NCI-H146 treated with DMSO at 0.1 percent for 48 hours (cell line): Measurements from ENCODE around the gene DLGAP1.

ENCODE experiments used
- DNase-seq: peaks from one replicate; lab custom pipeline; 2025; ENCODE audit not compliant: unreplicated experiment; lab: John Stamatoyannopoulos, UW

Gene DLGAP1

DNA sequence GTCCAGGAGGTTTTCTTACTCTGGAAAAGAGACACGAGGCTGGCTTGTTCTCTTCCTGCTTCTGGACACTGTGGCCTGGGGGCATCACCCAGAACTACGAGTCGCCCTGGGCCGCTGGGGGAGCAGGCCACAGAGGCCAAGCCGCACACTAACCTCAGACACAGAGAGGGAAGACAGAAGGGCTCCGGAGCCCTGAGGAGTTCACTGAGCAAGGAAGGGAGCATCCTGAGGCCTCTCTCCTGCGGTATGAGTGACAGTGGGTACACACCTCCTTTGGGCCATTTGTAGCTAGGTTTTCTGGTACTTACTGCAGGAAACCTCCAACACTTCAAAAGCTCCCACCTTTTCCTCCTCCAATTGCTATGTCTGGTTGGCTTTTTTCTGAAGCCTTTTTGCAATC is 494.1 kb downstream of the DLGAP1 start:
- no peak for DNase-seq

GRCh38 chr18:3960142-3960541 is 495.0 kb downstream of the DLGAP1 start:
- no peak for DNase-seq

DNA sequence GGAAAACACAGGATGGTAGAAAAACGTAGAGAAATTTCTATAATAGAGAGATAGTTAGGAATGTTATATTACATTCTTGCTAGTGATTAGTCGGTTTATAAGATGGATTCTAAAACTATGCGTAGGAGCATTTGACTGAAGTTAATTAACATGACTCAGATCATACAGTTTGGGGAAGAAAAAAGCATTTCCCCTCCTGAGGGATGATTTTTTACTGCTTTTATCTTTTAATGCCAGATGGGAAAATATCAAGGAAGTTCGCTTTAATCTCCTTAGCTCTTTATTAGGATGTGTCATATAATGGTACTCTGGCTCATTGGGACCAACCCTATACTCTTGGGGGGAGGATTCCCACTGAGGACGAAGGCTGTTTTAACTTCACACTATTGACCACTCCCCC is 503.1 kb downstream of the DLGAP1 start:
- DNase-seq = no peak

DNA sequence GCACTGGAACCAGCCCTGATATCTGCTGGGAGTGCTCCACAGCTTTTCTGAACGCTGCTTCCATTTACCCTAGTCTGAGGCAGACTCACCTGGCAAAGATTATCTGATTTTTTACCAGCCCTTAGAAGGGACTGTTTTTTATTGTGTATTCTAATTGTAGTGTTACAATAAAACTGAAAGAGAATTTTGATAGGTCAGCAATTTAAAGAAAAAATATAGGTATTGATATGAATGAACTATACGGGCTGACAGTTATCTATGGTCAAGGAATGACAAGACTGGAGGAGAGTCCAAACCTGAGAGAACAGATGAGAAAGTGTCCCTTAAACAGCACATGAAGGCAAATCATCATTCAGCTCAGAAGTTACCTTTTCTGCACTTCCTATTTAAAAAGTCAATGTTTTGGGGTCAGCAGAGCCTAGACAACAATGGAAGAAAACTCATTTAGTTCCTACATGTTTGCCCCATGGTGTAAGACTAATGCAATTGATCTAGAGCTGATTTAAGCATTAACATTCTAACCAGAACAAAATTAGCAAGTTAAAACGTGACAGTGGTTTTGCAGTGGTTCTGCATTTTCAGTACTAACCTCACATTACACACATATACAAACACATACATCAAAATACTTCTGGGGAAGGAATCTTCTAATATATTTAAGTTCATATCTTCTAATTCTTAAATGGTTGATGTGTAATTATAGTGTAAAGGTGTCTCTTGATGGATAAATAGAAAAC is 504.3 kb downstream of the DLGAP1 start:
- DNase-seq = no peak

GRCh38 chr18:3948958-3949357 is 506.1 kb downstream of the DLGAP1 start:
- no peak for DNase-seq

- no peak for DNase-seq
Observed at GRCh38 chr18:3947383-3947782, 507.7 kb downstream of the DLGAP1 start.

DNA sequence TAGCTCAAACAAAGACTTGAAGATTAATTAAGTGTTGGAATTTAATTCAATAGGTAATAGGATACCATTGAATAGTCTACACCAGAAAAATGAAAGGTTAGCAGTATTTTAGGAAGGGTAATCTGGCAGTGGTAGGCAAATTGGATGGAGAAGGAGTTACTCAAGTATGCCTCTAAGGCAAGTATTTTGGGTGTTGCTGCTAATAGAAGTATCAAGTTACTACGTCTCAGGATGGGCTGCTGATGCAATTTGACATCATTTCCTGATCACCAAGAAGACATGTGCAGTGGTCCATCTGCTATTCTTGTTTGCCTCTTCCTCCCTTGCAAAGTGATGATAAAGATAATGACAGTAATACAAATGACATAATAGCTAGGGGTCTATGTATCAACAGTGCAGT is 519.8 kb downstream of the DLGAP1 start:
- DNase-seq = no peak

- DNase-seq = no peak
Observed at GRCh38 chr18:3932276-3932675, 522.8 kb downstream of the DLGAP1 start.

- DNase-seq = no peak
Observed at GRCh38 chr18:3931542-3932112, 523.5 kb downstream of the DLGAP1 start.

DNA sequence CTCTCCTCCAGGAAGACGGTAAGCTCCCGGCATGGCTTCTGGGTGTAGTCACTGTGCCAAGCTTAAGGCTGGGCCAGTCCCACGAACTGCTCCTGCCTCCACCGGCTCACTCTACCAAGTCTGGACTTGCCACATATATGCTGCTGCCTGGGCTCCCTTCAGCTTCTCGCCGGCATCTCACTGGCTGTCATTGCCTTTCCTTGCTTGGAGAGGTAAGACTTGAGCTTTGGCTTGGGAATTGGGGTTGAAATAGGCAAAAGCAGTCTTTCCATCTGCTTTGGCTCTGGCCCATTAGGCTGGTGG is 524.1 kb downstream of the DLGAP1 start:
- no peak for DNase-seq

- no peak for DNase-seq
Observed at GRCh38 chr18:3930126-3931012, 524.7 kb downstream of the DLGAP1 start.

DNA sequence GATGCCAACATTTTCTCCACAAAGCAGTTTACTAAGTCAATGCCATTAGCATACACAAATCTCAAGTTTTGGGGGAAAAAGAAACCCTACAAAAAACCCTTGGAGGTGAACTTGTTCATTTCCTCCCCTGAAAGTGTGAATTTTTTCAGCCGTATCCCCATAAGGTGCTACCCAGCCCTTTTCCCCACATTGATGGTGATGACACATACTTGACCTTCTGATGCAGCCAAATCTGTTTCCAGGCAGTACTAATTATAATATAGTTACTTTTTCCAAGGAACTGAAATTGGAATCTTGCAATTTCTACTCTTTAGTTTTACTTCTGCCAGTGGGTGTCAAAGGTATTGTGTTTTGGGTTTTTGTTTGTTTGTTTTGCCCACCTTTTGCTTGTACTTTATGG is 530.7 kb downstream of the DLGAP1 start:
- no peak for DNase-seq

- no peak for DNase-seq
Observed at GRCh38 chr18:3923750-3924149, 531.4 kb downstream of the DLGAP1 start.

DNA sequence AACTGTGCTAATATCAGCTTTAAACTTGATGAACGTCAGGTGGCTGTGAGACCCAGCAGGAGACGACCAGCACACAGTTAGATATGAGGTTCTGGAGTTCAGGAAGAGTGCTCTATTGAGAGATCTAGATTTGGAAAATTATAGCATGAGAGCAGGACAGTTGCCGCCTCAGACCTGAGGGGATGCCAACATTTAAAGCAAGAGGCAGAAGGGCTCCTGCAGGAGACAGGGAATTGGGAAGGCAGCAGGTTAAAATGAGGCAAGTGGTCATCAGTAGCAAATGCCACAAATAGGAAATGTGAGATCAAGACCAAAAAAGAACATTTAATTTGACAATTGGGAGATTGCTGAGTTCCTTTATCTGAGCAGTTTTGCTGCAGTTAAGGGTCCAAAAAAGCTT is 533.3 kb downstream of the DLGAP1 start:
- no peak for DNase-seq

- no peak for DNase-seq
Observed at GRCh38 chr18:3920832-3921231, 534.3 kb downstream of the DLGAP1 start.

- DNase-seq = no peak
Observed at GRCh38 chr18:3919396-3920061, 535.6 kb downstream of the DLGAP1 start.

DNA sequence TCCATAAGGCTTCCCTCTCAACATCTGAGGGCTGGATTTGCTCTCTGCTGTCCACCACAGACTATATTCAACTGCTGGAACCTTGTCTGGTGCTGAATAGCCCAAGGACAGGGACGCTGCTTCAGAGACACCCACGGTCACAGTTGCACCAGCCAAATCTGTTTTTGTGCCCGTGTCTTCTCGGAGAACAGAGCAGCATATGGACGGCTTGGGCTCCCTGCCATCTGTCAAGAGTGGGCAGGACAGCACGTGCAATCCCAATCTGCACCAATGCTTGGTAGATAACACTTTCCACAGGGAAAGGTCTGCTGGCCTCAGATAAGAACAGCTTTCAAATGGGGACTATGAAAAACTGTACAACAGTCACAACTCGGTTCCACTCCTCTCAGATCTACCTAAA is 539.0 kb downstream of the DLGAP1 start:
- DNase-seq = no peak

GRCh38 chr18:3914833-3915610 is 540.1 kb downstream of the DLGAP1 start:
- DNase-seq = peak; percentile 84

- DNase-seq = peak; percentile 29
Observed at GRCh38 chr18:3914109-3914508, 541.0 kb downstream of the DLGAP1 start.

- no peak for DNase-seq
Observed at GRCh38 chr18:3912705-3913104, 542.4 kb downstream of the DLGAP1 start.

DNA sequence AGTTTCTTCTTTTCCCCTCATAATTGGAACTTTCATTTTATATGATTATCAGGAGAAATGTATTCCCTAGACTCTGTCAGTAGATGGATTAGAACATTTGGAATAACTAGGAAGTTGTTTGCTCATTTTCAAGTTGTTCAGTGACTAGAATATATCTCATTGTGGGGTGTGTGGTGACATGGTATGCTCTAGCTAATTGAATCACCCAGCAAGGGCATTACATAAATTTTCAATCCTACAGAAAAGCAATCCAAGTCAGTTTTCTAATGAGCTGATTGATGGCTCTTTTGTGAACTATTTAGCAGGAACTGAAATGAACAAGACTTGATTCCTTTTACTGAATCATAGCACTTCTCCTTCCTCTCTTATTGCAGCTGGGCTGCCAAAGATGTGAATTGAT is 543.7 kb downstream of the DLGAP1 start:
- no peak for DNase-seq
